Ascending aorta (tissue), 2 donors: ENCODE results near the gene CNPY1. TPM values are rescaled to one million over a fixed set of nuclear protein-coding genes. Genes with fewer than 3 reads are reported as not detected.

Experiments
- DNase-seq, 2 donors: peaks; one replicate each; pipeline ENCODE4 v3.0.0-alpha.2; 2019; ENCODE audit warnings: low spot score in 2 of 2
- H3K27ac ChIP-seq, 2 donors: fragments of 200-600 bp; sonication (generic); one replicate each; pipeline ENCODE4 v1.5.1; 2016 to 2017; ENCODE audit warnings: mild to moderate bottlenecking in 1 of 2
- H3K27me3 ChIP-seq: fragments of 200-600 bp; sonication (generic); one replicate; pipeline ENCODE4 v1.5.1; 2017
- H3K36me3 ChIP-seq, 2 donors: fragments of 200-600 bp; sonication (generic); one replicate each; pipeline ENCODE4 v1.5.1; 2016
- H3K4me1 ChIP-seq, 2 donors: fragments of 200-600 bp; sonication (generic); one replicate each; pipeline ENCODE4 v1.5.1; 2016 to 2017; ENCODE audit warnings: mild to moderate bottlenecking in 1 of 2
- H3K4me3 ChIP-seq, 2 donors: fragments of 200-600 bp; sonication (generic); one replicate each; pipeline ENCODE4 v1.5.1; 2016 to 2017; ENCODE audit warnings: mild to moderate bottlenecking in 1 of 2
- H3K9me3 ChIP-seq, 2 donors: fragments of 200-600 bp; sonication (generic); one replicate each; pipeline ENCODE4 v1.5.1; 2016
- CTCF ChIP-seq, 3 experiments: fragments of 200-600 bp in 2 of 3; fragments of 450-650 bp in 1 of 3; sonication (generic) in 2 of 3; IDR thresholded peaks; one replicate each; pipeline ENCODE4 v1.5.1; 2016 to 2019; ENCODE audit warnings: antibody characterized with exemption in 3 of 3, mild to moderate bottlenecking in 1 of 3, moderate library complexity in 1 of 3
- intact Hi-C: fragments of 100-400 bp; cut with DNase I; formaldehyde crosslinking; loops from one replicate; pipeline ENCODE4 v1.15.1; 2023
- total RNA-seq: library from RNA; depleted of rRNA; stranded (reverse); fragments of >200 nt; gene quantifications from one replicate; pipeline ENCODE4 v1.1.0, GENCODE V29; 2016

Gene CNPY1
- total RNA-seq, 1 donor from 2014 or later: not detected

GRCh38 chr7:155555116-155555695 lies 8.8 kb upstream of the CNPY1 start:
- Histone ChIP-seq H3K27me3 (no peaks in the 10 kb centered on the region), H3K4me3 (no peak overlapping the region), H3K27ac (no peak overlapping the region), H3K4me1 (no peaks in the 10 kb centered on the region), H3K9me3 (no peaks in the 10 kb centered on the region), H3K36me3 (no peaks in the 10 kb centered on the region)
- no peak for DNase-seq
- TF ChIP-seq CTCF (IDR thresholded peaks at IDR 0.05): no peak
- intact Hi-C loops: no loop called here

- Histone ChIP-seq H3K27me3 (no peaks in the 10 kb centered on the region), H3K4me3 (no peak overlapping the region), H3K36me3 (no peaks in the 10 kb centered on the region), H3K4me1 (no peaks in the 10 kb centered on the region), H3K27ac (no peak overlapping the region), H3K9me3 (no peaks in the 10 kb centered on the region)
- no peak for TF ChIP-seq CTCF (IDR thresholded peaks at IDR 0.05)
- no peak for DNase-seq
- intact Hi-C loops: no loop called here
Measured at GRCh38 chr7:155553871-155554270, 7.5 kb upstream of the CNPY1 start.

GRCh38 chr7:155551785-155552611 lies 5.6 kb upstream of the CNPY1 start:
- Histone ChIP-seq H3K27me3 (no peaks in the 10 kb centered on the region), H3K9me3 (no peaks in the 10 kb centered on the region), H3K36me3 (no peaks in the 10 kb centered on the region), H3K4me3 (no peak overlapping the region), H3K4me1 (no peaks in the 10 kb centered on the region), H3K27ac (no peak overlapping the region)
- DNase-seq: no peak
- no peak for TF ChIP-seq CTCF (IDR thresholded peaks at IDR 0.05)
- intact Hi-C loops: no loop called here

GRCh38 chr7:155550916-155551315 lies 4.6 kb upstream of the CNPY1 start:
- Histone ChIP-seq H3K9me3 (no peaks in the 10 kb centered on the region), H3K4me3 (no peak overlapping the region), H3K27ac (no peak overlapping the region), H3K27me3 (no peaks in the 10 kb centered on the region), H3K36me3 (no peaks in the 10 kb centered on the region), H3K4me1 (no peaks in the 10 kb centered on the region)
- intact Hi-C loops: no loop called here
- no peak for TF ChIP-seq CTCF (IDR thresholded peaks at IDR 0.05)
- no peak for DNase-seq

GRCh38 chr7:155549226-155549625 lies 2.9 kb upstream of the CNPY1 start:
- Histone ChIP-seq H3K36me3 (no peaks in the 10 kb centered on the region), H3K27me3 (no peaks in the 10 kb centered on the region), H3K4me1 (no peaks in the 10 kb centered on the region), H3K27ac (no peak overlapping the region), H3K4me3 (no peak overlapping the region), H3K9me3 (no peaks in the 10 kb centered on the region)
- intact Hi-C loops: no loop called here
- TF ChIP-seq CTCF (IDR thresholded peaks at IDR 0.05): no peak
- no peak for DNase-seq
